Fibroblast of the aortic adventitia (primary cell): ENCODE results near the gene ERC2. TPM values are rescaled to one million over a fixed set of nuclear protein-coding genes. Genes with fewer than 3 reads are reported as not detected.

ENCODE experiments used
- DNase-seq: peaks from one replicate; pipeline ENCODE4 v3.0.0-alpha.2; 2010; ENCODE audit warnings: low read depth
- H3K4me3 ChIP-seq: 2 replicates; pipeline ENCODE4 v1.5.1; 2011; ENCODE audit warnings: low read depth, mild to moderate bottlenecking, control low read depth, low read length, moderate library complexity
- total RNA-seq: library from RNA; depleted of rRNA; stranded (reverse); fragments of >200 nt; gene quantifications from 2 replicates; pipeline ENCODE4 v1.2.3, GENCODE V29; 2012; ENCODE audit warnings: low replicate concordance
- TF ChIP-seq, protein P1 (sequence below): IDR thresholded peaks from 2 replicates; pipeline ENCODE4 v1.5.1; 2011; ENCODE audit warnings: mild to moderate bottlenecking, low read length, control low read depth, inconsistent platforms; ENCODE audit not compliant: insufficient read depth

The ERC2 gene
- total RNA-seq, 1 donor = 0.09 TPM

DNA sequence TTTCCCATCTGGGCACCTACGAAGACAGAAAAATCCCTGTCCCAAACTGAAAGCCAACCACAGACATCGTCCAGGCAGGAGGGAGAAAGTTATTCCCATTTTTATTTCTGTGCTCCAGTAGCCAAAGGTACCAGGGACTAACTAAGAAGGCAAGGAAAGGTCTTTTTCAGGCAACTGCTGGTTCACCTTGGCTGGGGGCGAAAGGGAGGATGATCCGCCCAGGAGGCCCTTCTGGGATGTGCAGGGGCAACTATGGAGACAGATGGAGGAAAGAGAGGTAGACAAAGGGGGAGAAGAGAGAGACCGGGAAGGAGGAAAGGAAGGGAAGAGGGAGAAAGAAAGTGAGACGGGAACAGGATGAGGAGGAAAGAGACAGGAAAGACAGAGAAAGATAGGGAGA lies 994.5 kb downstream of the ERC2 start:
- H3K4me3 ChIP-seq = no peak overlapping the region
- TF ChIP-seq, protein P1, sequence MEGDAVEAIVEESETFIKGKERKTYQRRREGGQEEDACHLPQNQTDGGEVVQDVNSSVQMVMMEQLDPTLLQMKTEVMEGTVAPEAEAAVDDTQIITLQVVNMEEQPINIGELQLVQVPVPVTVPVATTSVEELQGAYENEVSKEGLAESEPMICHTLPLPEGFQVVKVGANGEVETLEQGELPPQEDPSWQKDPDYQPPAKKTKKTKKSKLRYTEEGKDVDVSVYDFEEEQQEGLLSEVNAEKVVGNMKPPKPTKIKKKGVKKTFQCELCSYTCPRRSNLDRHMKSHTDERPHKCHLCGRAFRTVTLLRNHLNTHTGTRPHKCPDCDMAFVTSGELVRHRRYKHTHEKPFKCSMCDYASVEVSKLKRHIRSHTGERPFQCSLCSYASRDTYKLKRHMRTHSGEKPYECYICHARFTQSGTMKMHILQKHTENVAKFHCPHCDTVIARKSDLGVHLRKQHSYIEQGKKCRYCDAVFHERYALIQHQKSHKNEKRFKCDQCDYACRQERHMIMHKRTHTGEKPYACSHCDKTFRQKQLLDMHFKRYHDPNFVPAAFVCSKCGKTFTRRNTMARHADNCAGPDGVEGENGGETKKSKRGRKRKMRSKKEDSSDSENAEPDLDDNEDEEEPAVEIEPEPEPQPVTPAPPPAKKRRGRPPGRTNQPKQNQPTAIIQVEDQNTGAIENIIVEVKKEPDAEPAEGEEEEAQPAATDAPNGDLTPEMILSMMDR = no peak
- no peak for DNase-seq

DNA sequence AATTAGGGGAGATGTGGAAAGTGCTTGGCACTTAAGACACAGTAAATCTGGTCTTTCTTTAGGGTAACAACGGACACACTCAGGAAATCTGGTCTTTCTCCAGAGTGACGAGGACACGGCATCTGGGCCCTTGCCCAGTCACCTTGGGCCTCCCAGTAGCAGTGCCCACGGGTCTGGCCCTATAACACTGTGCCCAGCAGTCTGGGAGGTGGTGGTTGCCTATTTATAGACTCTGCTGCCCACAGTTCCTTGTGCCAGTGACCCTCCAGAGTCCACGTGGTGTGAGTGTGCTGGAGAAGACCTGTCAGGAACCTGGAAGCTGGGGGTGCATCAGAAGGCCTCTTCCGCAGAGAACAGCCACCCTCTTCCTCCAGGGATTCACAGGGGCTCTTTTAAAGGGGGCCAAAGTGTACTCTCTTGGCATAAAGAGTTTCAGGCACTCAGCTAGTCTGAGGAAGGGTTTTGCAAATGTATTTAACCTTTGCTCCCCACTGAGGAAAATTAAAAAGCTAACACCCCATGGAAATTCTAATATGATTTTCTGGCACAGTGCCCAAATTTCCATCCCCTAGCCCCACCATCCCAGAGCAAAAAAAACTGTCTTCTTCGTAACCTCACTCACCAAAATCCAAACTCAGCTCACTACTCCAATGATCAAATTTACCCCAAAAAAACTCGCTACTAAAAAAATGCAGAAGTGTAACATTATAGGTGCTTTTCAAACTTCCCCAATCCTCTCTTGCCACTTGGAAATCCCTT lies 996.6 kb downstream of the ERC2 start:
- TF ChIP-seq, protein P1 = no peak
- H3K4me3 ChIP-seq = no peak overlapping the region
- no peak for DNase-seq

DNA sequence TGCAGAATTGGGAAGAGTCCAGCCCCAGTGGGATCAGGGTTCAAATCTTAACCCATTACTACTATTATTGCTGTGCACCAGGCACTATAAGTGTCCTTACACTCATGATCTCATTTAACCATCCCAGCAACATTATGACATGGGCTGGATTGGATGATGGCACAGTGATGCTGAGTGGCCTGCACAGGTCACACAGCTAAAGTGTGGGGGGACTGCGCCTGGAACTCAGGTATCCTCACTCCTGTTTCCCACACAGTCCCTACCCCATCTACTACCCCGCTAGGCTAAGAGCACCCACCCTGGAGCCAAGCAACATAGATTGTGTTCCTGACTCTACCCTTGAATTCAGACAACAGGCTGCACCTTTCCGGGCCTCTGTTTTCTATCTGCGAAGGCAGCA lies 997.2 kb downstream of the ERC2 start:
- DNase-seq = no peak
- H3K4me3 ChIP-seq = no peak overlapping the region
- TF ChIP-seq, protein P1 = no peak

DNA sequence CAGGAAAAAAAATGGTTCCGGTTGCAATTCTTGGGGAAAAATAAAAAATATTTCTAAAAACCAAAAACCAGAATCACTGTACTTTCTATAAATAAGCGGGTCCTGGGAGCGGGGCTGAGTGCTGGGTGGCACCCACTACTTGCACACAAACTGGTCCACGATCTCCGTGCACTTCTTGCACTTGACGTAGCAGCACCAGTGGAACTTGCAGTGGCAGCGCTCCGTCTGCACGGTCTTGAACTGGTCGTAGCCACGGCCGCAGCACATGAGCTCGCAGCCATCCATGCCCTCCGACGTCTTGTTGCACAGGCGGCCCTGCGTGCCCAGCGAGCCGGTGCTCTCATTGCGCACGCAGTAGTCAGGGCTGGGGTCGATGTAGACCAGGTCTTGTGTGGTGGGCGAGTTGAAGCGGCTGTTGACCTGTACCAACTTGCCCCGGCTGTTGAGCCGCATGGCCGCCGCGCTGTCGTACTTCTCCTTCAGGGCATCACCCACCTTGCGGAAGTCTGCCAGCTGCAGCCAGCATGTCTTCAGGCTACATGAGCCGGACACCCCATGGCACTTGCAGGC lies 998.2 kb downstream of the ERC2 start:
- DNase-seq = no peak
- TF ChIP-seq, protein P1 = no peak
- no peak overlapping the region for H3K4me3 ChIP-seq

DNA sequence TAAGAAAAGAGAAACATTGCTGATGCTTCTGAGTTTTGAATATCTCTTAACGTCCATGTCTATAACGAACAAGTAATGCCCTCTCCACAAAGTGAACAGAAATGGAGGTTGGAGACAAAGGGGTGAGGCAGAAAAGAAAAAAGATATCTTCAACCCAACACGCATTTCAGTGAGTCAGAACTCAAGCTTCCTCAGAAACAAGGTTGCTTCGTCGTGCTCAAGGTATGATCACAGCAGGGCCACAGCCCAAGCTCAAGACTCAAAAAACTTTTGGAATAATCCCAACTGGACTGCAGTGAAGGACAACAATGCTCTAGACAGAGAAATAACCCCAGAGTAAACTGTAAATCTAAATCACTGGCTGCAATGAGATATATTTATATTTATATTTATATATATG lies 1000.0 kb downstream of the ERC2 start:
- TF ChIP-seq, protein P1 = no peak
- H3K4me3 ChIP-seq = no peak overlapping the region
- DNase-seq = peak; percentile 45

DNA sequence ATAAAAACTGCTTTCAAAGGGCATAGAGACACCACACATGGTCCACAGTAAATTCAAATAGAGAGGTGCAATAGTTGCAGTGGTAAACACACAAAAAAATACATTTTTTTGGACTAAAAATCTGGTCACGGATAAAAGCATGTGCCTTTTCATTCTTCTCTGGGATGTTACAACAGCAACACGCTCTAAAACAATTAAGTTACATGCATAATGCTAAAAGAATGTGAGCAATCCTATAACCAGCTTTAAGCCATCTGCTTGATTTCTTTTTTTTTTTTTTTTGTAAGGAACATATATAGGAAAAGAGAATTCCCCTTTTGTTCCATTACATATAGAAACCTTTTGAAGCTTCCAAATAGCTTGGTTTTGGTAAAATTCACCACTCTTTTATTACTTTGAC lies 1001.2 kb downstream of the ERC2 start:
- TF ChIP-seq, protein P1 = no peak
- DNase-seq = peak; percentile 74
- H3K4me3 ChIP-seq = no peak overlapping the region
